Sigmoid colon (tissue), 4 donors: ENCODE data around the gene SMCO1.

Experiments used
- CTCF ChIP-seq, 4 experiments: fragments of 450-650 bp in 3 of 4; fragments of 200-600 bp in 1 of 4; IDR thresholded peaks; one replicate each; pipeline ENCODE4 v1.5.1; 2016 to 2019; ENCODE audit warnings: antibody characterized with exemption in 4 of 4, mild to moderate bottlenecking in 3 of 4, moderate library complexity in 2 of 4
- POLR2A ChIP-seq, 2 donors: fragments of 450-650 bp; IDR thresholded peaks; one replicate each; pipeline ENCODE4 v1.6.1; 2016; ENCODE audit warnings: antibody characterized with exemption in 2 of 2, mild to moderate bottlenecking in 2 of 2, moderate library complexity in 2 of 2
- POLR2AphosphoS5 ChIP-seq, 4 donors: sonication (generic); formaldehyde crosslinking; IDR thresholded peaks; one replicate each; pipeline ENCODE4 v1.6.1; 2017; ENCODE audit warnings: antibody characterized with exemption in 4 of 4

- TF ChIP-seq CTCF (IDR thresholded peaks at IDR 0.05): no peak
- TF ChIP-seq POLR2AphosphoS5 (IDR thresholded peaks at IDR 0.05): no peak
- TF ChIP-seq POLR2A (IDR thresholded peaks at IDR 0.05): no peak
These were observed at the start of gene SMCO1 for GRCh38 chr3:196514913-196515621.
